GM23248 (cell line): ENCODE results near the gene PLCB1. TPM values are rescaled to one million over a fixed set of nuclear protein-coding genes. Genes with fewer than 3 reads are reported as not detected.

Source experiments
- DNase-seq: peaks from one replicate; pipeline ENCODE4 v3.0.0-alpha.2; 2015
- H2AFZ ChIP-seq: fragments of 200-600 bp; sonication (generic); 2 replicates; pipeline ENCODE4 v1.6.1; 2016; ENCODE audit warnings: antibody characterized with exemption
- H3F3A ChIP-seq: fragments of 200-600 bp; sonication (generic); 2 replicates; pipeline ENCODE4 v1.6.1; 2016; ENCODE audit warnings: mild to moderate bottlenecking, antibody characterized with exemption, mixed run types; ENCODE audit not compliant: insufficient read depth
- H3K27ac ChIP-seq: fragments of 200-600 bp; sonication (generic); 2 replicates; pipeline ENCODE4 v1.5.1; 2016; ENCODE audit warnings: mild to moderate bottlenecking
- H3K27me3 ChIP-seq: fragments of 200-600 bp; sonication (generic); replicated peaks from 2 replicates; pipeline ENCODE4 v1.6.1; 2016; ENCODE audit warnings: mild to moderate bottlenecking; ENCODE audit not compliant: insufficient read depth
- H3K36me3 ChIP-seq: fragments of 200-600 bp; sonication (generic); 2 replicates; pipeline ENCODE4 v1.6.1; 2016; ENCODE audit warnings: low read depth, mild to moderate bottlenecking
- H3K4me1 ChIP-seq: fragments of 200-600 bp; sonication (generic); 2 replicates; pipeline ENCODE4 v1.6.1; 2016; ENCODE audit warnings: mild to moderate bottlenecking; ENCODE audit not compliant: insufficient read depth
- H3K4me2 ChIP-seq: fragments of 200-600 bp; sonication (generic); one replicate; pipeline ENCODE4 v1.6.1; 2016; ENCODE audit warnings: mild to moderate bottlenecking; ENCODE audit not compliant: unreplicated experiment
- H3K4me3 ChIP-seq: fragments of 200-600 bp; sonication (generic); 2 replicates; pipeline ENCODE4 v1.5.1; 2016; ENCODE audit warnings: mild to moderate bottlenecking
- H3K79me2 ChIP-seq: fragments of 200-600 bp; sonication (generic); 2 replicates; pipeline ENCODE4 v1.6.1; 2016; ENCODE audit warnings: mild to moderate bottlenecking; ENCODE audit not compliant: insufficient read depth
- H3K9ac ChIP-seq: fragments of 200-600 bp; sonication (generic); 2 replicates; pipeline ENCODE4 v1.6.1; 2016; ENCODE audit warnings: mild to moderate bottlenecking
- H3K9me2 ChIP-seq: fragments of 200-600 bp; sonication (generic); 2 replicates; pipeline ENCODE4 v1.6.1; 2016; ENCODE audit warnings: mixed run types, mild to moderate bottlenecking, moderate library complexity; ENCODE audit not compliant: insufficient read depth
- H3K9me3 ChIP-seq: fragments of 200-600 bp; sonication (generic); one replicate; pipeline ENCODE4 v1.6.1; 2017; ENCODE audit warnings: low read depth
- H4K20me1 ChIP-seq: fragments of 200-600 bp; sonication (generic); 2 replicates; pipeline ENCODE4 v1.6.0; 2016; ENCODE audit not compliant: insufficient read depth
- EZH2 ChIP-seq: fragments of 200-600 bp; sonication (generic); IDR thresholded peaks from 2 replicates; pipeline ENCODE4 v1.6.1; 2018; ENCODE audit warnings: antibody characterized with exemption, mild to moderate bottlenecking; ENCODE audit not compliant: insufficient read depth, poor library complexity, severe bottlenecking
- EZH2phosphoT487 ChIP-seq: fragments of 200-600 bp; sonication (generic); IDR thresholded peaks from 2 replicates; pipeline ENCODE4 v1.6.1; 2018; ENCODE audit warnings: antibody characterized with exemption, moderate library complexity, mild to moderate bottlenecking, low read depth; ENCODE audit not compliant: insufficient read depth
- WGBS, 2 experiments: methylation state at CpG; one replicate each; pipeline ENCODE4 v1.1.6; 2015 to 2017; ENCODE audit warnings: low lambda C conversion rate in 2 of 2, low coverage in 1 of 2; ENCODE audit errors: missing lambda C conversion rate in 2 of 2; 5-methylcytosine and 5-hydroxymethylcytosine counted together
- in situ Hi-C: fragments of 300-500 bp; cut with MboI; formaldehyde crosslinking; loops from 2 replicates; pipeline ENCODE4 v1.15.0; 2020
- polyA plus RNA-seq: library from polyadenylated mRNA; unstranded; fragments of >200 nt; fragmentation: Nextera tagmentation; extraction: Ambion mirVana; gene quantifications from 2 replicates; pipeline ENCODE4 v1.2.1, GENCODE V29; 2016
- total RNA-seq: library from RNA; depleted of rRNA; stranded (reverse); fragments of >200 nt; shearing (Covaris generic); gene quantifications from 2 replicates; pipeline ENCODE4 v1.2.3, GENCODE V29; 2014

Gene PLCB1
- total and polyA plus RNA-seq, 2 experiments from 2014 or later: 3.7 to 12.8 TPM

- no peak overlapping the region for H3K9ac ChIP-seq
These were observed 21.3 kb downstream of the PLCB1 start for GRCh38 chr20:8153281-8153908.

GRCh38 chr20:8154638-8155037 lies 22.6 kb downstream of the PLCB1 start:
- H3K36me3 ChIP-seq: no peaks in the 10 kb centered on the region
- 98 to 99% methylated on average over 2 of the region's 2 CpGs for WGBS, 2 experiments
- H3K4me1 ChIP-seq: peaks cover 59% of the 10 kb centered on the region

More at GRCh38 chr20:8153281-8153908, 21.3 kb downstream of the PLCB1 start:
- Histone ChIP-seq H3K27ac (no peak overlapping the region), H3K4me2 (no peak overlapping the region), H3K79me2 (no peaks in the 10 kb centered on the region), H3F3A (peaks cover 53% of the 10 kb centered on the region), H3K4me1 (peaks cover 69% of the 10 kb centered on the region), H3K9me3 (no peaks in the 10 kb centered on the region), H4K20me1 (no peaks in the 10 kb centered on the region), H3K4me3 (no peak overlapping the region), H3K27me3 (no peaks in the 10 kb centered on the region), H3K36me3 (no peaks in the 10 kb centered on the region), H3K9me2 (no peaks in the 10 kb centered on the region), H2AFZ (no peak overlapping the region)
- WGBS, 2 experiments: 52 to 59% methylated on average over 3 of the region's 3 CpGs
- DNase-seq: no peak
- TF ChIP-seq EZH2phosphoT487 (no peak), EZH2 (no peak)
- in situ Hi-C loops: no loop called here

GRCh38 chr20:8155229-8155628 lies 23.2 kb downstream of the PLCB1 start:
- H3K9me3 ChIP-seq: no peaks in the 10 kb centered on the region
- H3K4me2 ChIP-seq: no peak overlapping the region
- H3K27me3 ChIP-seq: no peaks in the 10 kb centered on the region
- H3K79me2 ChIP-seq: no peaks in the 10 kb centered on the region
- no peak for DNase-seq
- no peaks in the 10 kb centered on the region for H4K20me1 ChIP-seq
- no peaks in the 10 kb centered on the region for H3K9me2 ChIP-seq
- in situ Hi-C loops: no loop called here
- WGBS, 2 experiments: 97% methylated on average over 1 of the region's 1 CpG
- H3K4me3 ChIP-seq: no peak overlapping the region
- no peak for TF ChIP-seq EZH2phosphoT487
- no peak for TF ChIP-seq EZH2
- H3K36me3 ChIP-seq: no peaks in the 10 kb centered on the region
- peaks cover 56% of the 10 kb centered on the region for H3K4me1 ChIP-seq
- no peak overlapping the region for H3K9ac ChIP-seq
- peaks cover 50% of the 10 kb centered on the region for H3F3A ChIP-seq
- H2AFZ ChIP-seq: no peak overlapping the region
- H3K27ac ChIP-seq: no peak overlapping the region

More at GRCh38 chr20:8154638-8155037, 22.6 kb downstream of the PLCB1 start:
- H2AFZ ChIP-seq: no peak overlapping the region
- TF ChIP-seq EZH2phosphoT487 (no peak), EZH2 (no peak)
- no peak overlapping the region for H3K27ac ChIP-seq
- no peak overlapping the region for H3K4me2 ChIP-seq
- no peaks in the 10 kb centered on the region for H3K9me3 ChIP-seq
- no peak overlapping the region for H3K9ac ChIP-seq
- no peaks in the 10 kb centered on the region for H3K27me3 ChIP-seq
- H3K9me2 ChIP-seq: no peaks in the 10 kb centered on the region
- in situ Hi-C loops: no loop called here
- no peak for DNase-seq
- H3F3A ChIP-seq: peaks cover 53% of the 10 kb centered on the region
- no peak overlapping the region for H3K4me3 ChIP-seq
- no peaks in the 10 kb centered on the region for H3K79me2 ChIP-seq
- no peaks in the 10 kb centered on the region for H4K20me1 ChIP-seq

- DNase-seq: peak; percentile 15
- Histone ChIP-seq H3K4me1 (peaks cover 50% of the 10 kb centered on the region), H3K9me2 (no peaks in the 10 kb centered on the region), H3K9me3 (no peaks in the 10 kb centered on the region), H4K20me1 (no peaks in the 10 kb centered on the region), H3K27ac (no peak overlapping the region), H3K4me3 (no peak overlapping the region), H3K79me2 (no peaks in the 10 kb centered on the region), H3K9ac (no peak overlapping the region), H3K4me2 (no peak overlapping the region), H3K36me3 (no peaks in the 10 kb centered on the region), H2AFZ (no peak overlapping the region), H3K27me3 (no peaks in the 10 kb centered on the region), H3F3A (peaks cover 45% of the 10 kb centered on the region)
- in situ Hi-C loops: no loop called here
- WGBS, 2 experiments: 81 to 87% methylated on average over 2 of the region's 2 CpGs
- no peak for TF ChIP-seq EZH2
- TF ChIP-seq EZH2phosphoT487: no peak
These were observed 23.7 kb downstream of the PLCB1 start for GRCh38 chr20:8155812-8156211.
